Kidney (tissue), 14 donors: ENCODE results near the gene ADD2. TPM values are rescaled to one million over a fixed set of nuclear protein-coding genes. Genes with fewer than 3 reads are reported as not detected.

Experiments
- DNase-seq, 5 donors: peaks; one replicate each; pipeline ENCODE4 v3.0.0-alpha.2; 2013 to 2020
- FAIRE-seq: peaks from 2 replicates; lab custom pipeline; 2012; peaks lifted over from hg19 to GRCh38; lab: Jason Lieb, UNC
- H3K27ac ChIP-seq, 2 donors: one replicate each; pipeline ENCODE4 v1.7.0; 2013; ENCODE audit warnings: low read depth in 2 of 2, low read length in 2 of 2, inconsistent platforms in 1 of 2
- H3K27me3 ChIP-seq: one replicate; pipeline ENCODE4 v1.7.1; 2013; ENCODE audit warnings: low read length, inconsistent platforms; ENCODE audit not compliant: control insufficient read depth, insufficient read depth
- H3K36me3 ChIP-seq, 3 donors: one replicate each; pipeline versions ENCODE4 v1.7.0 to v1.7.1; 2013; ENCODE audit warnings: low read length in 3 of 3, control low read depth in 1 of 3, inconsistent platforms in 1 of 3; ENCODE audit not compliant: insufficient read depth in 3 of 3, control insufficient read depth in 2 of 3
- H3K4me1 ChIP-seq, 3 donors: one replicate each; pipeline versions ENCODE4 v1.7.0 to v1.7.1; 2013; ENCODE audit warnings: low read length in 3 of 3, inconsistent platforms in 1 of 3, low read depth in 1 of 3; ENCODE audit not compliant: control insufficient read depth in 2 of 3, insufficient read depth in 2 of 3
- H3K4me3 ChIP-seq, 3 donors: one replicate each; pipeline versions ENCODE4 v1.7.0 to v1.8.1; 2013; ENCODE audit warnings: low read length in 3 of 3, control low read depth in 1 of 3, inconsistent platforms in 1 of 3
- H3K9ac ChIP-seq, 3 donors: one replicate each; pipeline versions ENCODE4 v1.7.0 to v1.7.1; 2013; ENCODE audit warnings: low read length in 3 of 3, control low read depth in 1 of 3, inconsistent platforms in 1 of 3
- H3K9me3 ChIP-seq, 3 donors: one replicate each; pipeline versions ENCODE4 v1.7.0 to v1.7.1; 2013; ENCODE audit warnings: low read length in 3 of 3, control low read depth in 1 of 3, inconsistent platforms in 1 of 3; ENCODE audit not compliant: control insufficient read depth in 2 of 3, insufficient read depth in 1 of 3
- CTCF ChIP-seq: IDR thresholded peaks from 3 replicates; pipeline ENCODE4 v1.5.1; 2012; ENCODE audit warnings: mild to moderate bottlenecking, moderate library complexity, borderline replicate concordance; ENCODE audit not compliant: insufficient read depth; ENCODE audit errors: extremely low read depth
- intact Hi-C: fragments of 100-400 bp; cut with DNase I; formaldehyde crosslinking; loops from one replicate; pipeline ENCODE4 v1.11.1; 2022
- polyA plus RNA-seq: library from polyadenylated mRNA; stranded (reverse); fragments of 350-450 nt; fragmentation: Illumina TruSeq; extraction: RNeasy Lipid Tissue Mini Kit (QIAGEN cat#74804); gene quantifications from one replicate; pipeline ENCODE4 v1.2.3, GENCODE V29; 2014; ENCODE audit warnings: low read depth, low replicate concordance; ENCODE audit not compliant: insufficient read depth
- total RNA-seq: library from RNA; stranded (reverse); fragmentation: NEBNext Ultra II Directional; extraction: Animal tissue kit (Norgen Biotek cat#: 25700); gene quantifications from one replicate; pipeline ENCODE4 v1.2.1, GENCODE V29; 2021
- donor health status: control.
- donor health status: control.
- donor health status: control.
- donor health status: control.
- donor health status: control.
- donor health status: DM: yes; HTN: yes; CAD: no.
- donor health status: Normal renal cell carcinoma (clear cell type).

The ADD2 gene
- total and polyA plus RNA-seq, 2 donors from 2014 or later, result 2.9 TPM; not detected in 1

GRCh38 chr2:70768590-70769085 is 638 bp upstream of the ADD2 start:
- Histone ChIP-seq H3K27me3 (peaks cover 8% of the 10 kb centered on the region), H3K9me3 (no peaks in the 10 kb centered on the region), H3K4me3 (no peak overlapping the region), H3K9ac (no peak overlapping the region), H3K27ac (no peak overlapping the region), H3K36me3 (no peaks in the 10 kb centered on the region), H3K4me1 (peaks cover 0 to 7% (median 0%) of the 10 kb centered on the region in 3 donors)
- no peak for TF ChIP-seq CTCF
- intact Hi-C loops, result no loop called here
- FAIRE-seq (no peak), DNase-seq (no peak)

GRCh38 chr2:70767079-70767698 is 811 bp downstream of the ADD2 start:
- intact Hi-C loops, result no loop called here
- no peak overlapping the region for H3K9ac ChIP-seq
- H3K27ac ChIP-seq, result no peak overlapping the region
- H3K9me3 ChIP-seq, result no peaks in the 10 kb centered on the region
- FAIRE-seq (no peak), DNase-seq (peak; percentile 62 to 73 (median 71))
- peak overlapping the region in 2 of 3 donors; percentile 27 to 29 for H3K4me3 ChIP-seq
- H3K36me3 ChIP-seq, result no peaks in the 10 kb centered on the region
- H3K27me3 ChIP-seq, result peaks cover 8% of the 10 kb centered on the region
- peaks cover 0 to 7% (median 0%) of the 10 kb centered on the region in 3 donors for H3K4me1 ChIP-seq
- no peak for TF ChIP-seq CTCF

GRCh38 chr2:70766357-70767078 is 1.5 kb downstream of the ADD2 start:
- no peak for TF ChIP-seq CTCF
- Histone ChIP-seq H3K9me3 (no peaks in the 10 kb centered on the region), H3K27ac (no peak overlapping the region), H3K36me3 (no peaks in the 10 kb centered on the region), H3K4me3 (peak overlapping the region in 2 of 3 donors; percentile 27 to 29), H3K27me3 (peaks cover 8% of the 10 kb centered on the region), H3K9ac (no peak overlapping the region), H3K4me1 (peaks cover 0 to 7% (median 0%) of the 10 kb centered on the region in 3 donors)
- FAIRE-seq (no peak), DNase-seq (no peak)
- intact Hi-C loops, result no loop called here
